GM23338 (cell line): ENCODE measurements around the gene SCAF8. TPM values are rescaled to one million over a fixed set of nuclear protein-coding genes. Genes with fewer than 3 reads are reported as not detected.

Experiments
- ATAC-seq: fragments of 200-7000 bp; cut with Tn5 transposase; 3 replicates; pipeline ENCODE4 v1.9.1; 2020
- DNase-seq: peaks from one replicate; pipeline ENCODE4 v3.0.0-alpha.2; 2015; ENCODE audit warnings: low spot score
- H2AFZ ChIP-seq: fragments of 200-600 bp; sonication (generic); 2 replicates; pipeline ENCODE4 v1.8.0; 2016; ENCODE audit warnings: antibody characterized with exemption, mild to moderate bottlenecking, moderate library complexity
- H3F3A ChIP-seq: fragments of 200-600 bp; sonication (generic); replicated peaks from 2 replicates; pipeline ENCODE4 v1.8.0; 2017; ENCODE audit warnings: antibody characterized with exemption, mixed run types, low read depth
- H3K27ac ChIP-seq: fragments of 200-600 bp; sonication (generic); 2 replicates; pipeline ENCODE4 v1.6.1; 2016; ENCODE audit warnings: low read depth
- H3K27me3 ChIP-seq: fragments of 200-600 bp; sonication (generic); 2 replicates; pipeline ENCODE4 v1.8.0; 2016; ENCODE audit warnings: mild to moderate bottlenecking, mixed run types, moderate library complexity; ENCODE audit not compliant: insufficient read depth
- H3K36me3 ChIP-seq: fragments of 200-600 bp; sonication (generic); 2 replicates; pipeline ENCODE4 v1.8.0; 2016; ENCODE audit warnings: mild to moderate bottlenecking; ENCODE audit not compliant: insufficient read depth
- H3K4me1 ChIP-seq: fragments of 200-600 bp; sonication (generic); 2 replicates; pipeline ENCODE4 v1.8.0; 2016; ENCODE audit warnings: mild to moderate bottlenecking, moderate library complexity; ENCODE audit not compliant: insufficient read depth
- H3K4me2 ChIP-seq: fragments of 200-600 bp; sonication (generic); 2 replicates; pipeline ENCODE4 v1.7.1; 2017; ENCODE audit warnings: mixed run types
- H3K4me3 ChIP-seq: fragments of 200-600 bp; sonication (generic); 2 replicates; pipeline ENCODE4 v1.6.1; 2016; ENCODE audit warnings: mixed run types
- H3K79me2 ChIP-seq: fragments of 200-600 bp; sonication (generic); replicated peaks from 2 replicates; pipeline ENCODE4 v1.8.0; 2017; ENCODE audit warnings: mild to moderate bottlenecking; ENCODE audit not compliant: insufficient read depth
- H3K9me2 ChIP-seq: fragments of 200-600 bp; sonication (generic); 2 replicates; pipeline ENCODE4 v1.8.0; 2017; ENCODE audit not compliant: insufficient read depth
- H4K20me1 ChIP-seq: fragments of 200-600 bp; sonication (generic); replicated peaks from 2 replicates; pipeline ENCODE4 v1.8.0; 2017; ENCODE audit warnings: mild to moderate bottlenecking; ENCODE audit not compliant: insufficient read depth
- H3K27ac Mint-ChIP-seq: 2 replicates; pipeline ENCODE4 v1.8.0; 2020; ENCODE audit warnings: inconsistent platforms, mild to moderate bottlenecking, moderate library complexity, mixed read lengths
- H3K27me3 Mint-ChIP-seq: 3 replicates; pipeline ENCODE4 v1.8.0; 2022; ENCODE audit warnings: low read depth, mild to moderate bottlenecking, moderate library complexity, mixed read lengths, inconsistent platforms; ENCODE audit not compliant: insufficient read depth, poor library complexity
- H3K36me3 Mint-ChIP-seq: 3 replicates; pipeline ENCODE4 v1.8.0; 2021; ENCODE audit warnings: low read depth, mild to moderate bottlenecking, inconsistent platforms, moderate library complexity, mixed read lengths
- H3K4me1 Mint-ChIP-seq: 3 replicates; pipeline ENCODE4 v1.8.0; 2020; ENCODE audit warnings: mild to moderate bottlenecking, inconsistent platforms, mixed read lengths
- H3K4me3 Mint-ChIP-seq: 3 replicates; pipeline ENCODE4 v1.8.0; 2021; ENCODE audit warnings: moderate library complexity, mild to moderate bottlenecking, inconsistent platforms, mixed read lengths
- H3K9me3 Mint-ChIP-seq: 3 replicates; pipeline ENCODE4 v1.8.0; 2020; ENCODE audit warnings: moderate library complexity, mild to moderate bottlenecking, inconsistent platforms, mixed read lengths
- CREB1 ChIP-seq: fragments of 250-450 bp; sonication (Bioruptor Pico); IDR thresholded peaks from 2 replicates; pipeline ENCODE4 v1.5.0; 2020; ENCODE audit warnings: low read depth, mild to moderate bottlenecking, moderate library complexity
- CTCF ChIP-seq, 2 experiments: fragments of 200-600 bp in 1 of 2; sonication (generic) in 1 of 2; conservative IDR thresholded peaks; 2 replicates each; pipeline versions ENCODE4 v1.5.1 to v1.6.1; 2016 to 2017; ENCODE audit warnings: antibody characterized with exemption in 2 of 2, low read depth in 2 of 2, mild to moderate bottlenecking in 2 of 2, moderate library complexity in 1 of 2
- EZH2 ChIP-seq: fragments of 200-600 bp; sonication (generic); IDR thresholded peaks from one replicate; pipeline ENCODE4 v1.8.0; 2017; ENCODE audit warnings: antibody characterized with exemption, mild to moderate bottlenecking, low read depth; ENCODE audit not compliant: unreplicated experiment
- EZH2phosphoT487 ChIP-seq: fragments of 200-600 bp; sonication (generic); IDR thresholded peaks from one replicate; pipeline ENCODE4 v1.8.1; 2018; ENCODE audit warnings: antibody characterized with exemption; ENCODE audit not compliant: unreplicated experiment
- JUNB ChIP-seq: IDR thresholded peaks from one replicate; pipeline ENCODE4 v1.6.1; 2016; ENCODE audit warnings: antibody characterized with exemption; ENCODE audit not compliant: unreplicated experiment
- NANOG ChIP-seq: IDR thresholded peaks from 2 replicates; pipeline ENCODE4 v1.6.1; 2016; ENCODE audit warnings: antibody characterized with exemption, borderline replicate concordance
- POLR2AphosphoS5 ChIP-seq: IDR thresholded peaks from 2 replicates; pipeline ENCODE4 v1.6.1; 2016; ENCODE audit warnings: antibody characterized with exemption, low read depth
- REST ChIP-seq: IDR thresholded peaks from one replicate; pipeline ENCODE4 v1.6.1; 2018; ENCODE audit warnings: antibody characterized with exemption; ENCODE audit not compliant: unreplicated experiment
- STAT1 ChIP-seq: IDR thresholded peaks from one replicate; pipeline ENCODE4 v1.6.1; 2016; ENCODE audit warnings: antibody characterized with exemption; ENCODE audit not compliant: unreplicated experiment
- ZNF114 ChIP-seq: fragments of 250-450 bp; sonication (Bioruptor Pico); IDR thresholded peaks from 2 replicates; pipeline ENCODE4 v1.5.0; 2020; ENCODE audit warnings: mild to moderate bottlenecking, moderate library complexity
- ZNF331 ChIP-seq: fragments of 250-450 bp; sonication (Bioruptor Pico); IDR thresholded peaks from 2 replicates; pipeline ENCODE4 v1.5.0; 2020; ENCODE audit warnings: low read depth, mild to moderate bottlenecking, moderate library complexity
- polyA plus RNA-seq: library from polyadenylated mRNA; unstranded; fragments of >200 nt; fragmentation: Nextera tagmentation; extraction: Ambion mirVana; gene quantifications from 2 replicates; pipeline ENCODE4 v1.2.1, GENCODE V29; 2016
- total RNA-seq: library from RNA; depleted of rRNA; stranded (reverse); fragments of >200 nt; shearing (Covaris generic); gene quantifications from 2 replicates; pipeline ENCODE4 v1.2.3, GENCODE V29; 2014
- TF ChIP-seq, protein P1 (sequence below): IDR thresholded peaks from 2 replicates; pipeline ENCODE4 v1.6.1; 2016; ENCODE audit warnings: antibody characterized with exemption

The SCAF8 gene
- total and polyA plus RNA-seq, 2 experiments from 2014 or later = 13.8 to 37.9 TPM

GRCh38 chr6:154745243-154745642, 12.0 kb downstream of the SCAF8 start:
- Histone ChIP-seq H3K4me3 (no peak overlapping the region), H4K20me1 (peaks cover 39% of the 10 kb centered on the region), H3K36me3 (no peaks in the 10 kb centered on the region), H3K9me2 (no peaks in the 10 kb centered on the region), H3K4me2 (no peak overlapping the region), H3K79me2 (peaks cover 100% of the 10 kb centered on the region), H2AFZ (no peak overlapping the region), H3F3A (no peaks in the 10 kb centered on the region), H3K4me1 (peaks cover 43% of the 10 kb centered on the region), H3K27ac (no peak overlapping the region), H3K27me3 (no peaks in the 10 kb centered on the region)
- no peak for DNase-seq
- Mint-ChIP-seq H3K9me3 (no peaks in the 10 kb centered on the region), H3K4me1 (peaks cover 34% of the 10 kb centered on the region), H3K36me3 (peaks cover 11% of the 10 kb centered on the region; the same call in 2 of the 3 replicates), H3K4me3 (no peak overlapping the region), H3K27me3 (no peaks in the 10 kb centered on the region), H3K27ac (no peak overlapping the region)
- ATAC-seq = no peak
- no peak for TF ChIP-seq STAT1
- TF ChIP-seq POLR2AphosphoS5 = no peak
- TF ChIP-seq CREB1 (CRISPR knock-in tag) = no peak
- TF ChIP-seq, protein P1, sequence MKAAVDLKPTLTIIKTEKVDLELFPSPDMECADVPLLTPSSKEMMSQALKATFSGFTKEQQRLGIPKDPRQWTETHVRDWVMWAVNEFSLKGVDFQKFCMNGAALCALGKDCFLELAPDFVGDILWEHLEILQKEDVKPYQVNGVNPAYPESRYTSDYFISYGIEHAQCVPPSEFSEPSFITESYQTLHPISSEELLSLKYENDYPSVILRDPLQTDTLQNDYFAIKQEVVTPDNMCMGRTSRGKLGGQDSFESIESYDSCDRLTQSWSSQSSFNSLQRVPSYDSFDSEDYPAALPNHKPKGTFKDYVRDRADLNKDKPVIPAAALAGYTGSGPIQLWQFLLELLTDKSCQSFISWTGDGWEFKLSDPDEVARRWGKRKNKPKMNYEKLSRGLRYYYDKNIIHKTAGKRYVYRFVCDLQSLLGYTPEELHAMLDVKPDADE = no peak
- no peak for TF ChIP-seq REST
- TF ChIP-seq EZH2phosphoT487 = no peak
- TF ChIP-seq JUNB = no peak
- no peak for TF ChIP-seq ZNF331
- no peak for TF ChIP-seq EZH2

DNA sequence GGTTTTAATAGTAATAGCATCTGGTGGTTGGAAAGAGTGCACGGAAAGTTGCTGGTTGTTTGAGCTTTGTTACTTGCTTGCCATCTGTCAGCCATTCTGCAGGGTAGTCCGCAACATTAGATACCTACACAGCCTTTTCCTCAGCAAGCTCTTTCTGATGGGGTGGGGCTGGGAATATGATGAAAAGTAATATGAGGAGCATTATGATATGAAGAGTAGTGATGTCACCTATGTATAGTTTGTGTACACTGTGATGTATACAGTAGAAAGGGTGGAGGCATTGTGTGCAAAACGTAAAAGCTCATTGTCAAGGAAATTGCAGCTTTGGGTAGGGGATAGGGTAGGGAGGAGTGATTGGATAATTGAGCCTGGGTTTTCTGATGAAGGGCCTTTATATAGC, 16.1 kb downstream of the SCAF8 start:
- Mint-ChIP-seq H3K9me3 (no peaks in the 10 kb centered on the region), H3K4me3 (no peak overlapping the region), H3K27ac (no peak overlapping the region), H3K4me1 (peaks cover 27% of the 10 kb centered on the region), H3K27me3 (peaks cover 2% of the 10 kb centered on the region), H3K36me3 (no peaks in the 10 kb centered on the region; the same call in 2 of the 3 replicates)
- H3K4me2 ChIP-seq = no peak overlapping the region
- ATAC-seq (no peak), DNase-seq (no peak)
- H3K4me1 ChIP-seq = peaks cover 31% of the 10 kb centered on the region
- peaks cover 53% of the 10 kb centered on the region for H4K20me1 ChIP-seq
- H2AFZ ChIP-seq = no peak overlapping the region
- no peaks in the 10 kb centered on the region for H3F3A ChIP-seq
- H3K9me2 ChIP-seq = no peaks in the 10 kb centered on the region
- no peaks in the 10 kb centered on the region for H3K36me3 ChIP-seq
- H3K27me3 ChIP-seq = no peaks in the 10 kb centered on the region
- H3K79me2 ChIP-seq = peaks cover 100% of the 10 kb centered on the region
- no peak overlapping the region for H3K4me3 ChIP-seq
- H3K27ac ChIP-seq = no peak overlapping the region
- TF ChIP-seq POLR2AphosphoS5 (no peak), REST (no peak), CREB1 (CRISPR knock-in tag) (no peak), JUNB (no peak), NANOG (no peak), CTCF (conservative IDR thresholded peaks at IDR 0.05; ENCODE audit: low read depth in 2 of 2) (no peak), EZH2 (no peak), STAT1 (no peak), ZNF114 (no peak), EZH2phosphoT487 (no peak), ZNF331 (no peak)
- TF ChIP-seq, protein P1 = no peak
